SK-N-MC (cell line): ENCODE data around the gene RECK.
A peak's percentile ranks its signal among the peaks of the same experiment; 100 is the strongest.

Experiments used
- DNase-seq: peaks from one replicate; pipeline ENCODE4 v3.0.0-alpha.2; 2011; ENCODE audit warnings: low read depth, low spot score
- H3K27ac ChIP-seq: fragments of 200-600 bp; sonication (generic); 2 replicates; pipeline ENCODE4 v1.5.1; 2016; ENCODE audit warnings: mixed run types
- H3K36me3 ChIP-seq: fragments of 200-600 bp; sonication (generic); 2 replicates; pipeline ENCODE4 v1.6.1; 2017; ENCODE audit warnings: antibody characterized with exemption, low read length, mixed read lengths; ENCODE audit not compliant: insufficient read depth
- H3K4me3 ChIP-seq: fragments of 200-600 bp; sonication (generic); 2 replicates; pipeline ENCODE4 v1.5.1; 2016
- H3K9ac ChIP-seq: fragments of 200-600 bp; sonication (generic); 2 replicates; pipeline ENCODE4 v1.8.0; 2017; ENCODE audit warnings: mixed run types, mixed read lengths; ENCODE audit not compliant: insufficient read length
- H3K9me3 ChIP-seq: fragments of 200-600 bp; sonication (generic); 2 replicates; pipeline ENCODE4 v1.6.1; 2017; ENCODE audit warnings: low read depth, mild to moderate bottlenecking, antibody characterized with exemption, low read length, moderate library complexity, mixed read lengths
- EZH2 ChIP-seq: fragments of 200-600 bp; sonication (generic); IDR thresholded peaks from one replicate; pipeline ENCODE4 v1.6.1; 2017; ENCODE audit warnings: antibody characterized with exemption
- FOXP2 ChIP-seq: optimal IDR thresholded peaks from 2 replicates; pipeline ENCODE3; 2011; ENCODE audit warnings: mild to moderate bottlenecking, moderate library complexity; ENCODE audit not compliant: insufficient read depth; ENCODE audit errors: extremely low read length, control extremely low read depth
- POLR2AphosphoS5 ChIP-seq: IDR thresholded peaks from 2 replicates; pipeline ENCODE4 v1.6.1; 2012; ENCODE audit warnings: mild to moderate bottlenecking, low read depth, low read length, borderline replicate concordance

RECK gene

GRCh38 chr9:36018891-36019720, 17.6 kb upstream of the RECK start:
- Histone ChIP-seq H3K9me3 (no peaks in the 10 kb centered on the region), H3K36me3 (no peaks in the 10 kb centered on the region), H3K4me3 (no peak overlapping the region), H3K27ac (no peak overlapping the region), H3K9ac (no peak overlapping the region)
- TF ChIP-seq FOXP2 (no peak), POLR2AphosphoS5 (no peak), EZH2 (no peak)
- DNase-seq = no peak

DNA sequence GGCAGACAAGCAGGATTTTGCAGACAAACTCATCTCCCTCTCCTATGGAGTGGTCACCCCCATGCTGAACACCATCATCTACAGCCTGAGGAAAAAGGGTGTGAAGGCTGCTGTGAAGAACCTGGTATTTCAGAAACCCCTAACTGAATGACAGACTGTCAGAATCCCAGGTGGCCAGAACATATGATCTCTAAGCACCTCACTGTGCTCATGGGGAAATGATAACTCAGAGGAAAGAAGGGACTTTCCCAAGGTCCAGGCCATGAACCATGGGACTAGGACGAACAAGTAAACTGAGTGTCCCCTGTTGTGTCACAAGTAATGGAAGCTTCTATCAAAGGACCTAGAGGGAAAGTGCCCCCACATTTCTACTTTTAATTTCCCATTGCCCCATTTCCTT, 14.7 kb upstream of the RECK start:
- DNase-seq = no peak
- Histone ChIP-seq H3K9ac (no peak overlapping the region), H3K4me3 (no peak overlapping the region), H3K27ac (no peak overlapping the region), H3K9me3 (no peaks in the 10 kb centered on the region), H3K36me3 (no peaks in the 10 kb centered on the region)
- TF ChIP-seq POLR2AphosphoS5 (no peak), FOXP2 (no peak), EZH2 (no peak)

- H3K27ac ChIP-seq = no peak overlapping the region
- no peak overlapping the region for H3K9ac ChIP-seq
- TF ChIP-seq EZH2 (no peak), POLR2AphosphoS5 (no peak), FOXP2 (no peak)
- H3K36me3 ChIP-seq = no peaks in the 10 kb centered on the region
- 0 out of 2 replicates have a peak, but pooled peaks cover 2% of the 10 kb centered on the region for H3K9me3 ChIP-seq
- H3K4me3 ChIP-seq = no peak overlapping the region
- peak; percentile 22 for DNase-seq
These were observed 13.3 kb upstream of the RECK start for GRCh38 chr9:36023260-36024048.

- no peak overlapping the region for H3K9ac ChIP-seq
- no peaks in the 10 kb centered on the region for H3K36me3 ChIP-seq
- DNase-seq = no peak
- H3K4me3 ChIP-seq = no peak overlapping the region
- TF ChIP-seq EZH2 = no peak
- TF ChIP-seq FOXP2 = no peak
- TF ChIP-seq POLR2AphosphoS5 = no peak
- no peak overlapping the region for H3K27ac ChIP-seq
- 0 out of 2 replicates have a peak, but pooled peaks cover 2% of the 10 kb centered on the region for H3K9me3 ChIP-seq
These were observed 11.0 kb upstream of the RECK start for GRCh38 chr9:36025746-36026145.

GRCh38 chr9:36029202-36029601, 7.5 kb upstream of the RECK start:
- Histone ChIP-seq H3K4me3 (peak overlapping the region; percentile 44), H3K9ac (peak overlapping the region; percentile 29), H3K27ac (peak overlapping the region; percentile 82), H3K9me3 (0 out of 2 replicates have a peak, but pooled peaks cover 2% of the 10 kb centered on the region), H3K36me3 (no peaks in the 10 kb centered on the region)
- no peak for DNase-seq
- TF ChIP-seq POLR2AphosphoS5 = no peak
- no peak for TF ChIP-seq FOXP2
- no peak for TF ChIP-seq EZH2

- 0 out of 2 replicates have a peak, but pooled peaks cover 2% of the 10 kb centered on the region for H3K9me3 ChIP-seq
- H3K36me3 ChIP-seq = no peaks in the 10 kb centered on the region
- H3K9ac ChIP-seq = peak overlapping the region; percentile 29
- peak overlapping the region; percentile 82 for H3K27ac ChIP-seq
- H3K4me3 ChIP-seq = peak overlapping the region; percentile 44
- no peak; the same call in 1 of the 2 replicates for TF ChIP-seq POLR2AphosphoS5
- peak; percentile 48 for TF ChIP-seq FOXP2
- TF ChIP-seq EZH2 = no peak
- DNase-seq = peak; percentile 72
These were observed 6.8 kb upstream of the RECK start for GRCh38 chr9:36029765-36030528.

- no peak for DNase-seq
- Histone ChIP-seq H3K9ac (no peak overlapping the region), H3K4me3 (no peak overlapping the region), H3K9me3 (0 out of 2 replicates have a peak, but pooled peaks cover 2% of the 10 kb centered on the region), H3K27ac (no peak overlapping the region), H3K36me3 (no peaks in the 10 kb centered on the region)
- TF ChIP-seq POLR2AphosphoS5 = no peak
- no peak for TF ChIP-seq FOXP2
- no peak for TF ChIP-seq EZH2
These were observed 5.8 kb upstream of the RECK start for GRCh38 chr9:36030871-36031270.
